ENCODE results near the gene GSTM2.

The GSTM2 gene

DNA sequence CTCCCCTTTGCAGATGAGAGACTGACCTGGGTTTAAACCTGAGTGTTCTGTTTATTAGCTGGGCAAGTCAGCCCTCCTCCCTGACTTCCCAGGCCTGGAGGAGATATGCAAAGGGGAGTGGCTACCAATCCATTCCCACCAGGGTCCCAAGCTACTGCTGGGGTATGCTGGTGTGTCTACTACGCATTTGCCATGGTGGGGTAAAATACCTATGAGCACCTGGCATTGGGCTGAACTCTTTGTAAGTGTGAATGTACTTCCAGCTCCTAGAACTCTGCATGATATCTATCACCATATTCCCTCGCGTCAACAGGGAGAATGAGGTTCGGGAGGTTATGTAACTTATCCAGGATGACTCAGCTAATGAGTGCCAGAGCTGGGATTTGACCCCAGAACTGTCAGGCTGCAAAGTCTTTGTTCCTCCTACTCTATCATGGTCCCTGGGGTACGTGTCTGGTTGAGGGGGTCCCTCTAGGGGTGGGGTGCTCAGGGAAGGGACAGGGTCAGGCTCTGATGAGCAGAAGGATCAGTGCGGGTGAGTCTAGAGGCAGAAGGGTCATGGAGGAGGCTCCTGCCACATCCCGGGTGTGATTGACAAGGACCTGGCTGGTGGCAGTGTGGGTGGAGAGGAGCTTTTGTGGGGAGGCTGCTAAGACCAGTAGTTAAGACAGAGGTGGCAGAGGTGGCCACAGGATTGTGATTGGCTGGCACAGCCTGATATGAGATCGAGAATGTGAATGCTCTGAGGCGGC lies 31.5 kb upstream of the GSTM2 start:
- WGBS (ENCODE audit: extremely low coverage, insufficient coverage, insufficient read length) = no CpG with 5 or more reads among the region's 9 CpGs
- no peaks in the 10 kb centered on the region for H3K9me3 ChIP-seq (ENCODE audit: insufficient read depth, low read depth, low read length)
- no peak overlapping the region for H3K18ac ChIP-seq (ENCODE audit: low read length)
- no peak for DNase-seq
- H3K36me3 ChIP-seq (ENCODE audit: control insufficient read depth in 1 of 2, insufficient read depth in 2 of 2, low read length in 2 of 2) = peaks cover 4 to 7% of the 10 kb centered on the region in 2 experiments
- H3K27me3 ChIP-seq (ENCODE audit: insufficient read depth, low read length) = no peaks in the 10 kb centered on the region
- H3K79me1 ChIP-seq (ENCODE audit: low read length) = no peaks in the 10 kb centered on the region
- H2AK5ac ChIP-seq (ENCODE audit: low read length) = no peak overlapping the region
- H2BK120ac ChIP-seq (ENCODE audit: insufficient read depth, low read length, poor library complexity) = no peak overlapping the region
- H4K8ac ChIP-seq (ENCODE audit: low read depth, low read length) = no peak overlapping the region
- no peaks in the 10 kb centered on the region for H3K79me2 ChIP-seq (ENCODE audit: control insufficient read depth, insufficient read depth, low read length, poor library complexity)
- peaks cover 3 to 9% of the 10 kb centered on the region in 2 experiments for H3K4me1 ChIP-seq (ENCODE audit: control insufficient read depth in 1 of 2, insufficient read depth in 2 of 2, low read length in 2 of 2)
- H2AFZ ChIP-seq (ENCODE audit: insufficient read depth, low read length, poor library complexity) = peak overlapping the region; percentile 5
- no peak overlapping the region for H2BK12ac ChIP-seq (ENCODE audit: low read length)
- H3K9ac ChIP-seq (ENCODE audit: low read length) = no peak overlapping the region
- H4K12ac ChIP-seq (ENCODE audit: low read depth, low read length) = no peak overlapping the region
- H3K14ac ChIP-seq (ENCODE audit: low read length) = no peak overlapping the region
- H3K4ac ChIP-seq (ENCODE audit: low read depth, low read length) = no peak overlapping the region
- no peak overlapping the region for H3K23ac ChIP-seq (ENCODE audit: low read length)
- peak overlapping the region; percentile 8 for H4K91ac ChIP-seq (ENCODE audit: low read depth, low read length)
- H3K4me3 ChIP-seq (ENCODE audit: low read depth, low read length) = no peak overlapping the region
- no peak overlapping the region for H2BK5ac ChIP-seq (ENCODE audit: low read depth, low read length, poor library complexity)
- H3K4me2 ChIP-seq (ENCODE audit: low read length) = no peak overlapping the region
- H3K27ac ChIP-seq (ENCODE audit: low read depth, low read length) = no peak overlapping the region

- Histone ChIP-seq H2AFZ (ENCODE audit: insufficient read depth, low read length, poor library complexity) (no peak overlapping the region), H2BK120ac (ENCODE audit: insufficient read depth, low read length, poor library complexity) (no peak overlapping the region), H2AK5ac (ENCODE audit: low read length) (no peak overlapping the region), H3K4me1 (ENCODE audit: control insufficient read depth in 1 of 2, insufficient read depth in 2 of 2, low read length in 2 of 2) (peaks cover 3 to 9% of the 10 kb centered on the region in 2 experiments), H3K4me2 (ENCODE audit: low read length) (no peak overlapping the region), H3K36me3 (ENCODE audit: control insufficient read depth in 1 of 2, insufficient read depth in 2 of 2, low read length in 2 of 2) (no peaks in the 10 kb centered on the region), H4K12ac (ENCODE audit: low read depth, low read length) (no peak overlapping the region), H2BK5ac (ENCODE audit: low read depth, low read length, poor library complexity) (no peak overlapping the region), H3K9ac (ENCODE audit: low read length) (no peak overlapping the region), H3K18ac (ENCODE audit: low read length) (no peak overlapping the region), H3K79me1 (ENCODE audit: low read length) (no peaks in the 10 kb centered on the region), H4K91ac (ENCODE audit: low read depth, low read length) (no peak overlapping the region), H3K27me3 (ENCODE audit: insufficient read depth, low read length) (no peaks in the 10 kb centered on the region), H2BK12ac (ENCODE audit: low read length) (no peak overlapping the region), H3K4ac (ENCODE audit: low read depth, low read length) (no peak overlapping the region), H3K4me3 (ENCODE audit: low read depth, low read length) (no peak overlapping the region), H3K27ac (ENCODE audit: low read depth, low read length) (no peak overlapping the region), H3K23ac (ENCODE audit: low read length) (no peak overlapping the region), H3K9me3 (ENCODE audit: insufficient read depth, low read depth, low read length) (no peaks in the 10 kb centered on the region), H3K79me2 (ENCODE audit: control insufficient read depth, insufficient read depth, low read length, poor library complexity) (no peaks in the 10 kb centered on the region), H4K8ac (ENCODE audit: low read depth, low read length) (no peak overlapping the region), H3K14ac (ENCODE audit: low read length) (no peak overlapping the region)
- DNase-seq = no peak
- WGBS (ENCODE audit: extremely low coverage, insufficient coverage, insufficient read length) = no CpG with 5 or more reads among the region's 7 CpGs
Measured at GRCh38 chr1:109637446-109637845, 30.4 kb upstream of the GSTM2 start.

DNA sequence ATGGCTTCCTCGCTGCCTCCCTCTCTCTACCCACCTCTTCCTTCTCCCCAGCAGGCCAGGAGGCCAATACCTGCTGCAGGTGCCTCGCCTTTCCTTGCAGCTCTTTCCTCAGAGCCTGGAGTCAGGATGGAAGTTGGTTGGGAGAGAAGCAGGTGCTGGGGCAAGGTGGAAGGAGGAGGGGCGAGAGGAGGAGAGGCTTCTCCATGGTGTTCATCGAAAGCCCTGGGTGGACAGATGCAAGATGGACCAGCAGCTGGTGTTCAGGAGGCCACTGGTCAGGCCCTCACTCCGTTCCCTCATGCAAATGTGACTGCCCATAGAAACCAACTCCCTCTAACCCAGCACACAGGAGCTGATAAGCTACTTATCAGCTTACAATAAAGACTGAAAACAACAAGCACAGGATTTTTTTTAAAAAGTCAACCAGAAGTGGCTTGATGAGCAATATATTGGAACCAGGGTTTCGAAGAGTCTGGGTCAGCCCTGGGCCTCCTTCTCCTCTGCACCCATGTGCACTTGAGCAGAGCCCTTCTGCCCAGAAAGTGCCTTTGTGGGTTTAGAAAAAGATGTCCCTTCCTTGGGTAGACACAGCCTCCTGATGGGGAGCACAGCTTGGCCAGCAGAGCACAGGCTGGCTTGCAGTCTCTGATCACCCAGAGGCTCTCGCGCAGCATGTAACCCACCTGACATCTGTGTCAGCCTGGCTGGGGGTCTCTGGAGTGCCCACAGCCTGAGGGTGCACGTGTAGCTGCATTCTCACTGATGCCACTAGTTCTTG lies 28.6 kb upstream of the GSTM2 start:
- H2AFZ ChIP-seq (ENCODE audit: insufficient read depth, low read length, poor library complexity) = no peak overlapping the region
- no peak for DNase-seq
- H3K79me1 ChIP-seq (ENCODE audit: low read length) = peaks cover 3% of the 10 kb centered on the region
- no peak overlapping the region for H3K4me2 ChIP-seq (ENCODE audit: low read length)
- H3K14ac ChIP-seq (ENCODE audit: low read length) = no peak overlapping the region
- no peaks in the 10 kb centered on the region for H3K9me3 ChIP-seq (ENCODE audit: insufficient read depth, low read depth, low read length)
- H3K27ac ChIP-seq (ENCODE audit: low read depth, low read length) = no peak overlapping the region
- no peak overlapping the region for H3K9ac ChIP-seq (ENCODE audit: low read length)
- no peak overlapping the region for H4K12ac ChIP-seq (ENCODE audit: low read depth, low read length)
- H3K27me3 ChIP-seq (ENCODE audit: insufficient read depth, low read length) = no peaks in the 10 kb centered on the region
- H2BK120ac ChIP-seq (ENCODE audit: insufficient read depth, low read length, poor library complexity) = no peak overlapping the region
- H3K4me3 ChIP-seq (ENCODE audit: low read depth, low read length) = no peak overlapping the region
- no peaks in the 10 kb centered on the region for H3K36me3 ChIP-seq (ENCODE audit: control insufficient read depth in 1 of 2, insufficient read depth in 2 of 2, low read length in 2 of 2)
- no CpG with 5 or more reads among the region's 9 CpGs for WGBS (ENCODE audit: extremely low coverage, insufficient coverage, insufficient read length)
- no peaks in the 10 kb centered on the region for H3K79me2 ChIP-seq (ENCODE audit: control insufficient read depth, insufficient read depth, low read length, poor library complexity)
- H2BK12ac ChIP-seq (ENCODE audit: low read length) = no peak overlapping the region
- no peak overlapping the region for H2BK5ac ChIP-seq (ENCODE audit: low read depth, low read length, poor library complexity)
- no peak overlapping the region for H4K8ac ChIP-seq (ENCODE audit: low read depth, low read length)
- no peak overlapping the region for H2AK5ac ChIP-seq (ENCODE audit: low read length)
- H3K18ac ChIP-seq (ENCODE audit: low read length) = no peak overlapping the region
- H4K91ac ChIP-seq (ENCODE audit: low read depth, low read length) = no peak overlapping the region
- peaks cover 6 to 14% of the 10 kb centered on the region in 2 experiments for H3K4me1 ChIP-seq (ENCODE audit: control insufficient read depth in 1 of 2, insufficient read depth in 2 of 2, low read length in 2 of 2)
- no peak overlapping the region for H3K4ac ChIP-seq (ENCODE audit: low read depth, low read length)
- H3K23ac ChIP-seq (ENCODE audit: low read length) = no peak overlapping the region

GRCh38 chr1:109639841-109640184 lies 28.0 kb upstream of the GSTM2 start:
- no peak overlapping the region for H2BK5ac ChIP-seq (ENCODE audit: low read depth, low read length, poor library complexity)
- H4K12ac ChIP-seq (ENCODE audit: low read depth, low read length) = no peak overlapping the region
- H2AFZ ChIP-seq (ENCODE audit: insufficient read depth, low read length, poor library complexity) = no peak overlapping the region
- H3K9ac ChIP-seq (ENCODE audit: low read length) = no peak overlapping the region
- no peaks in the 10 kb centered on the region for H3K79me2 ChIP-seq (ENCODE audit: control insufficient read depth, insufficient read depth, low read length, poor library complexity)
- H3K9me3 ChIP-seq (ENCODE audit: insufficient read depth, low read depth, low read length) = no peaks in the 10 kb centered on the region
- no peaks in the 10 kb centered on the region for H3K36me3 ChIP-seq (ENCODE audit: control insufficient read depth in 1 of 2, insufficient read depth in 2 of 2, low read length in 2 of 2)
- H3K4me3 ChIP-seq (ENCODE audit: low read depth, low read length) = no peak overlapping the region
- no peak overlapping the region for H2BK120ac ChIP-seq (ENCODE audit: insufficient read depth, low read length, poor library complexity)
- peaks cover 6 to 16% of the 10 kb centered on the region in 2 experiments for H3K4me1 ChIP-seq (ENCODE audit: control insufficient read depth in 1 of 2, insufficient read depth in 2 of 2, low read length in 2 of 2)
- no peak overlapping the region for H4K8ac ChIP-seq (ENCODE audit: low read depth, low read length)
- no peak overlapping the region for H3K27ac ChIP-seq (ENCODE audit: low read depth, low read length)
- no peak overlapping the region for H2AK5ac ChIP-seq (ENCODE audit: low read length)
- no peak overlapping the region for H3K4me2 ChIP-seq (ENCODE audit: low read length)
- no peak for DNase-seq
- peaks cover 3% of the 10 kb centered on the region for H3K79me1 ChIP-seq (ENCODE audit: low read length)
- H3K14ac ChIP-seq (ENCODE audit: low read length) = no peak overlapping the region
- no CpG with 5 or more reads among the region's 6 CpGs for WGBS (ENCODE audit: extremely low coverage, insufficient coverage, insufficient read length)
- H4K91ac ChIP-seq (ENCODE audit: low read depth, low read length) = no peak overlapping the region
- no peak overlapping the region for H2BK12ac ChIP-seq (ENCODE audit: low read length)
- H3K4ac ChIP-seq (ENCODE audit: low read depth, low read length) = no peak overlapping the region
- H3K27me3 ChIP-seq (ENCODE audit: insufficient read depth, low read length) = no peaks in the 10 kb centered on the region
- H3K18ac ChIP-seq (ENCODE audit: low read length) = no peak overlapping the region
- no peak overlapping the region for H3K23ac ChIP-seq (ENCODE audit: low read length)
